Cardiac fibroblast (primary cell): Measurements from ENCODE around the gene MN1.
A peak's percentile ranks its signal among the peaks of the same experiment; 100 is the strongest.

ENCODE experiments used
- DNase-seq, 2 donors: peaks; one replicate each; pipeline versions ENCODE4 v3.0.0 to v3.0.0-alpha.2; 2010; ENCODE audit warnings: low read depth in 2 of 2
- H3K4me3 ChIP-seq, 2 donors: replicated peaks in 1 of 2; 1 replicate in 1 of 2; 2 replicates in 1 of 2; pipeline ENCODE4 v1.5.1; 2011; ENCODE audit warnings: low read depth in 2 of 2, low read length in 2 of 2, mild to moderate bottlenecking in 2 of 2, moderate library complexity in 1 of 2
- TF ChIP-seq, protein P1 (sequence below): IDR thresholded peaks from one replicate; pipeline ENCODE4 v1.5.1; 2011; ENCODE audit warnings: low read depth, mild to moderate bottlenecking, low read length, inconsistent platforms

MN1 gene

DNA sequence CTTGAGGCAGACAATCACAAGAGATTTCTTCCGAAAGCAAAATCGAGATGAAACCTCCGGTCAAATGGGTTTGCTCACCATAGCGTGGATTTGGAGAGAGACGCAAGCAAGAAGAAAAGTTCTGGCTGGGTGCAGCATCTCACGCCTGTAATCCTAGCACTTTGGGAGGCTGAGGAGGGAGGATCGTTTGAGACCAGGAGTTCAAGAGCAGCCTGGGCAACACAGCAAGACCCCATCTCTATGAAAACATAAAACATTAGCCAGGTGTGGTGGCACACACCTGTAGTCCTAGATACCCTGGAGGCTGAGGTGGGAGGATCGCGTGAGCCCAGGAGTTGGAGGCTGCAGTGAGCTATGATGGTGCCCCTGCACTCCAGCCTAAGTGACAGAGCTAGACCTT lies 24.4 kb downstream of the MN1 start:
- TF ChIP-seq, protein P1, sequence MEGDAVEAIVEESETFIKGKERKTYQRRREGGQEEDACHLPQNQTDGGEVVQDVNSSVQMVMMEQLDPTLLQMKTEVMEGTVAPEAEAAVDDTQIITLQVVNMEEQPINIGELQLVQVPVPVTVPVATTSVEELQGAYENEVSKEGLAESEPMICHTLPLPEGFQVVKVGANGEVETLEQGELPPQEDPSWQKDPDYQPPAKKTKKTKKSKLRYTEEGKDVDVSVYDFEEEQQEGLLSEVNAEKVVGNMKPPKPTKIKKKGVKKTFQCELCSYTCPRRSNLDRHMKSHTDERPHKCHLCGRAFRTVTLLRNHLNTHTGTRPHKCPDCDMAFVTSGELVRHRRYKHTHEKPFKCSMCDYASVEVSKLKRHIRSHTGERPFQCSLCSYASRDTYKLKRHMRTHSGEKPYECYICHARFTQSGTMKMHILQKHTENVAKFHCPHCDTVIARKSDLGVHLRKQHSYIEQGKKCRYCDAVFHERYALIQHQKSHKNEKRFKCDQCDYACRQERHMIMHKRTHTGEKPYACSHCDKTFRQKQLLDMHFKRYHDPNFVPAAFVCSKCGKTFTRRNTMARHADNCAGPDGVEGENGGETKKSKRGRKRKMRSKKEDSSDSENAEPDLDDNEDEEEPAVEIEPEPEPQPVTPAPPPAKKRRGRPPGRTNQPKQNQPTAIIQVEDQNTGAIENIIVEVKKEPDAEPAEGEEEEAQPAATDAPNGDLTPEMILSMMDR = no peak
- DNase-seq = no peak
- H3K4me3 ChIP-seq = no peak overlapping the region

GRCh38 chr22:27776650-27776958 lies 25.0 kb downstream of the MN1 start:
- no peak for DNase-seq
- no peak overlapping the region for H3K4me3 ChIP-seq
- TF ChIP-seq, protein P1 = no peak

DNA sequence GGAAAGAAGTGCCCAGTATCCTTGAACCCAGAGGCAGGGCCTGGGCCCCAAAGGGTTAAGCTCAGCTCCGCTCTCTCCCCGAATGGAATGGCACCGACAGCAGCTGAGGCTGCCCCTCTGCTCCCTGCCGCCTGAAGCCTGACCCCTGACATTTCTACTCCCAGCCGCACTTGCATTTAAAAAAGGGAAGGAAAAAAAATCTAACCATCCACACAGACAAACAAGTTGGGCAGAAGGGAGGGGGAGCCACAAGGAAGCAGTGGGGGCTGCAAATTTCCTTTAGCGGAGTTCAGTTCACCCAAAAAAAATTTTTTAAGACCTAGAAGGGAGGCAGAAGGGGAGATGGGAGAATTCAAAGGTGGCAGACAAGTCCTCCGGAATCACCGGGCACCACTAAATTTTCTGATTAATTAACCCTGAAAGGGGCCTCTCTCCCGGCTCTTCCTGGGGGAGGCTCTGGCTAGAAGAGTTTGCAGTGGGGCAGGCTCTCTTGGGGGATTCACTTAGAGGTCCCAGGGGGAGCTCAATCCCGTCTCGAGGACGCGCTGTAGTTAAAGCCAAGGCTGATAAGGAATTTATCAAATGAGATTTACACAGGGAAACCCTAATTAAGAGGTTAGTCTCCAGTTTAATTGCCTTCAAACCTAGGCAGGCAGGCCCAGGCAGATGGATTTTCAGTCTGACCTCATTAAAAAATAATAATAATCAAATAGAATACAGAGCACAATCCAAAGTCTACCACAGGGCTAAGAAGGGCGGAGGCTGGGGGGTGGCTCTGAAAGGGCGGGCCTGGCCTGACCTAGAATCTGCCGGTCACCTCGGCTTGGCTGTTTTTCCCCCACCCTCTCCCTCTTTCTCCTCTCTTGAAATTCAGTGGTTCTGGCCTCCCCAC lies 25.6 kb downstream of the MN1 start:
- TF ChIP-seq, protein P1 = no peak
- H3K4me3 ChIP-seq = no peak overlapping the region
- no peak for DNase-seq

DNA sequence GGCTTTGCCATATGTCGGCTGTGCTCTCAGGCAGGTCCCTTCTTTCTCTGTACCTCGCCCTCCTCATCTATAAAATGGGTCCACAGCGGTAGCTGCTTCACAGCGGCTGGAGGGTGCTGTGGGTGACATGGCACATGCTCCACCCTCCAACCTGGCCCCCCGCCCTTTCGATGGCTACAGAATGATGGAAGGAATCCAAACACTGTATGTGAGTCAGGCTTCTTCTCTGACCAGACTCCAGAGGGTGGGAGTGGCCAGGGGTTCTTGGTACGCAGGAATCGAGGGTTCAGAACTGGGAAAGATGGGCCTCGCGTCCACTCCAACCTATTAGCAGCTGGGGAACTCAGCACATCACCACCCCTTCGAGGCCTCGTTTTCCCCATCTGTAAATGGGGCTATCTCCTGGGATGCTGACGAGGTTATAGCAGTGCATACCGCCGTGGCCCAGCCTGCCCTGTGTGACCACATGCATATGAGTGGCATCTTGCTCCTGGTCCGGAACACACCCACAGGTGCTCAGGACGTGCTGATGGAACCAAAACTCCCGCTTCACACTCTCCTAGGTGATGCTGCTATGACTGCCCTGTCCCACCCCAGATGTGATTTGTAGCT lies 26.4 kb downstream of the MN1 start:
- no peak overlapping the region for H3K4me3 ChIP-seq
- peak; percentile 43 to 50 for DNase-seq
- TF ChIP-seq, protein P1 = no peak

- no peak overlapping the region for H3K4me3 ChIP-seq
- TF ChIP-seq, protein P1 = no peak
- DNase-seq = no peak
Observed at GRCh38 chr22:27774200-27774599, 27.4 kb downstream of the MN1 start.

DNA sequence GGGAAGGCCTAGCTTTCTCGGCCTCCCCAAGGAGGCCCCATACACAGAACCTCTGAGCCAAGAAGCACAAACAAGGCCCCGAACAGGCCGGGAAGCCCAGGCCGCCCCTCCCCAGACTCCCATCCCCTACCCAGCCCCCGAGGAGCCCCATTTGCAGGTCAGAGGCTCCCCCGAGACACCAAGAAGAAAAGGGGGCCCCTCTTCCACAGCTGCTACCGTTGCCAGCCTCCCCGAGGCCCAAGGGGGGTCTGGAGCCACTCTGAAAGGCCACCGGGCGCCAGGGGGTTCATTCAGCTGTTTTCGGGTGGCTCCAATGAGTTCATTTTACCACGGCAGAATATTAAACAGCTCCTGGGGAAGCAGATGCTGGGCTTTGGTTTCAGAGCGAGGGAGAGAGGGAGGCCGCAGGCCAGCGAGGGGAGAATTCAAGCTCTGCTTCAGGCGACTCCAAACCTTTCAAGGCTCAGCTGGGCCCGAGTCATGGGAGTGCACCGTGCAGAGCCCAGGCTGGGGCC lies 28.5 kb downstream of the MN1 start:
- no peak for DNase-seq
- no peak overlapping the region for H3K4me3 ChIP-seq
- TF ChIP-seq, protein P1 = no peak
